Activated T-helper 2 cell treated with anti-CD3 and anti-CD28 coated beads, Interferon-gamma antibody, Interleukin-2, Interleukin-4, amounts not matched to agents 10 μg/mL and 5 μg/mL and 100 μg/mL, durations not matched to agents 14 hours and 24 hours and 36 hours (primary cell): ENCODE data around the gene KIF25. TPM values are rescaled to one million over a fixed set of nuclear protein-coding genes. Genes with fewer than 3 reads are reported as not detected.

Source experiments
- DNase-seq: peaks from one replicate; pipeline ENCODE4 v3.0.0; 2021; ENCODE audit warnings: low spot score
- H3K27ac Mint-ChIP-seq: one replicate; pipeline ENCODE4 v1.8.0; 2021; ENCODE audit warnings: mixed read lengths
- H3K27me3 Mint-ChIP-seq: one replicate; pipeline ENCODE4 v1.8.0; 2021; ENCODE audit warnings: low read depth, mixed read lengths
- H3K36me3 Mint-ChIP-seq: one replicate; pipeline ENCODE4 v1.8.0; 2021; ENCODE audit warnings: low read depth, mixed read lengths
- H3K4me1 Mint-ChIP-seq: one replicate; pipeline ENCODE4 v1.8.0; 2021; ENCODE audit warnings: low read depth, mixed read lengths
- H3K4me3 Mint-ChIP-seq: one replicate; pipeline ENCODE4 v1.8.0; 2021; ENCODE audit warnings: low read depth, mild to moderate bottlenecking, moderate library complexity, mixed read lengths
- H3K9me3 Mint-ChIP-seq: one replicate; pipeline ENCODE4 v1.8.0; 2021; ENCODE audit warnings: mixed read lengths
- intact Hi-C: fragments of 100-400 bp; cut with micrococcal nuclease; formaldehyde crosslinking; loops from one replicate; pipeline ENCODE4 v1.15.1; 2023
- total RNA-seq: library from RNA; stranded (reverse); gene quantifications from 2 replicates; pipeline ENCODE4 v1.2.3, GENCODE V29; 2022

KIF25 gene
- total RNA-seq, 1 donor from 2014 or later: not detected

GRCh38 chr6:168050225-168050880 is 52.9 kb downstream of the KIF25 start:
- Mint-ChIP-seq H3K27ac (no peak overlapping the region), H3K4me1 (no peaks in the 10 kb centered on the region), H3K27me3 (no peaks in the 10 kb centered on the region), H3K4me3 (no peak overlapping the region), H3K36me3 (no peaks in the 10 kb centered on the region), H3K9me3 (no peaks in the 10 kb centered on the region)
- DNase-seq: no peak
- intact Hi-C loops: no loop called here

GRCh38 chr6:168050881-168051586 is 53.6 kb downstream of the KIF25 start:
- Mint-ChIP-seq H3K27ac (no peak overlapping the region), H3K36me3 (no peaks in the 10 kb centered on the region), H3K4me3 (no peak overlapping the region), H3K27me3 (no peaks in the 10 kb centered on the region), H3K9me3 (no peaks in the 10 kb centered on the region), H3K4me1 (no peaks in the 10 kb centered on the region)
- DNase-seq: no peak
- intact Hi-C loops: no loop called here

- H3K4me3 Mint-ChIP-seq: no peak overlapping the region
- DNase-seq: no peak
- intact Hi-C loops: no loop called here
- H3K4me1 Mint-ChIP-seq: no peaks in the 10 kb centered on the region
- H3K36me3 Mint-ChIP-seq: no peaks in the 10 kb centered on the region
- no peaks in the 10 kb centered on the region for H3K9me3 Mint-ChIP-seq
- H3K27ac Mint-ChIP-seq: no peak overlapping the region
- no peaks in the 10 kb centered on the region for H3K27me3 Mint-ChIP-seq
These were observed 54.2 kb downstream of the KIF25 start for GRCh38 chr6:168051648-168052047.

GRCh38 chr6:168052291-168052891 is 54.9 kb downstream of the KIF25 start:
- Mint-ChIP-seq H3K36me3 (no peaks in the 10 kb centered on the region), H3K27me3 (no peaks in the 10 kb centered on the region), H3K4me3 (no peak overlapping the region), H3K9me3 (no peaks in the 10 kb centered on the region), H3K27ac (no peak overlapping the region), H3K4me1 (no peaks in the 10 kb centered on the region)
- intact Hi-C loops: no loop called here
- no peak for DNase-seq

GRCh38 chr6:168053086-168053956 is 55.9 kb downstream of the KIF25 start:
- no peaks in the 10 kb centered on the region for H3K9me3 Mint-ChIP-seq
- no peaks in the 10 kb centered on the region for H3K36me3 Mint-ChIP-seq
- no peaks in the 10 kb centered on the region for H3K27me3 Mint-ChIP-seq
- H3K4me3 Mint-ChIP-seq: no peak overlapping the region
- no peaks in the 10 kb centered on the region for H3K4me1 Mint-ChIP-seq
- no peak overlapping the region for H3K27ac Mint-ChIP-seq
- intact Hi-C loops: no loop called here
- no peak for DNase-seq

GRCh38 chr6:168053957-168054471 is 56.5 kb downstream of the KIF25 start:
- DNase-seq: no peak
- no peaks in the 10 kb centered on the region for H3K36me3 Mint-ChIP-seq
- no peaks in the 10 kb centered on the region for H3K27me3 Mint-ChIP-seq
- no peaks in the 10 kb centered on the region for H3K9me3 Mint-ChIP-seq
- no peak overlapping the region for H3K4me3 Mint-ChIP-seq
- H3K27ac Mint-ChIP-seq: no peak overlapping the region
- H3K4me1 Mint-ChIP-seq: no peaks in the 10 kb centered on the region
- intact Hi-C loops: no loop called here

- Mint-ChIP-seq H3K4me3 (no peak overlapping the region), H3K4me1 (no peaks in the 10 kb centered on the region), H3K9me3 (no peaks in the 10 kb centered on the region), H3K27ac (no peak overlapping the region), H3K36me3 (no peaks in the 10 kb centered on the region), H3K27me3 (no peaks in the 10 kb centered on the region)
- DNase-seq: no peak
- intact Hi-C loops: no loop called here
These were observed 57.5 kb downstream of the KIF25 start for GRCh38 chr6:168054765-168055560.

- H3K36me3 Mint-ChIP-seq: no peaks in the 10 kb centered on the region
- no peaks in the 10 kb centered on the region for H3K27me3 Mint-ChIP-seq
- no peak for DNase-seq
- no peaks in the 10 kb centered on the region for H3K9me3 Mint-ChIP-seq
- no peak overlapping the region for H3K27ac Mint-ChIP-seq
- no peaks in the 10 kb centered on the region for H3K4me1 Mint-ChIP-seq
- intact Hi-C loops: no loop called here
- no peak overlapping the region for H3K4me3 Mint-ChIP-seq
These were observed 58.4 kb downstream of the KIF25 start for GRCh38 chr6:168055696-168056489.

- no peaks in the 10 kb centered on the region for H3K36me3 Mint-ChIP-seq
- H3K4me3 Mint-ChIP-seq: no peak overlapping the region
- no peaks in the 10 kb centered on the region for H3K27me3 Mint-ChIP-seq
- intact Hi-C loops: no loop called here
- DNase-seq: no peak
- no peak overlapping the region for H3K27ac Mint-ChIP-seq
- no peaks in the 10 kb centered on the region for H3K9me3 Mint-ChIP-seq
- H3K4me1 Mint-ChIP-seq: no peaks in the 10 kb centered on the region
These were observed 59.5 kb downstream of the KIF25 start for GRCh38 chr6:168056892-168057527.

- Mint-ChIP-seq H3K9me3 (no peaks in the 10 kb centered on the region), H3K36me3 (no peaks in the 10 kb centered on the region), H3K4me1 (no peaks in the 10 kb centered on the region), H3K27ac (no peak overlapping the region), H3K4me3 (no peak overlapping the region), H3K27me3 (no peaks in the 10 kb centered on the region)
- intact Hi-C loops: no loop called here
- DNase-seq: no peak
These were observed 60.4 kb downstream of the KIF25 start for GRCh38 chr6:168057836-168058235.
